HG03139 (cell line): Measurements from ENCODE around the gene CDAN1.
"Not testable (repeated sequence)": the region's sequence is repeated elsewhere in the genome, so short reads cannot be mapped to it uniquely, and the experiment has no call there.

Source experiments
- ATAC-seq: cut with Tn5 transposase; IDR thresholded peaks from one replicate; pipeline ENCODE4 v1.9.1; 2021; ENCODE audit not compliant: unreplicated experiment

CDAN1 gene, protein sequence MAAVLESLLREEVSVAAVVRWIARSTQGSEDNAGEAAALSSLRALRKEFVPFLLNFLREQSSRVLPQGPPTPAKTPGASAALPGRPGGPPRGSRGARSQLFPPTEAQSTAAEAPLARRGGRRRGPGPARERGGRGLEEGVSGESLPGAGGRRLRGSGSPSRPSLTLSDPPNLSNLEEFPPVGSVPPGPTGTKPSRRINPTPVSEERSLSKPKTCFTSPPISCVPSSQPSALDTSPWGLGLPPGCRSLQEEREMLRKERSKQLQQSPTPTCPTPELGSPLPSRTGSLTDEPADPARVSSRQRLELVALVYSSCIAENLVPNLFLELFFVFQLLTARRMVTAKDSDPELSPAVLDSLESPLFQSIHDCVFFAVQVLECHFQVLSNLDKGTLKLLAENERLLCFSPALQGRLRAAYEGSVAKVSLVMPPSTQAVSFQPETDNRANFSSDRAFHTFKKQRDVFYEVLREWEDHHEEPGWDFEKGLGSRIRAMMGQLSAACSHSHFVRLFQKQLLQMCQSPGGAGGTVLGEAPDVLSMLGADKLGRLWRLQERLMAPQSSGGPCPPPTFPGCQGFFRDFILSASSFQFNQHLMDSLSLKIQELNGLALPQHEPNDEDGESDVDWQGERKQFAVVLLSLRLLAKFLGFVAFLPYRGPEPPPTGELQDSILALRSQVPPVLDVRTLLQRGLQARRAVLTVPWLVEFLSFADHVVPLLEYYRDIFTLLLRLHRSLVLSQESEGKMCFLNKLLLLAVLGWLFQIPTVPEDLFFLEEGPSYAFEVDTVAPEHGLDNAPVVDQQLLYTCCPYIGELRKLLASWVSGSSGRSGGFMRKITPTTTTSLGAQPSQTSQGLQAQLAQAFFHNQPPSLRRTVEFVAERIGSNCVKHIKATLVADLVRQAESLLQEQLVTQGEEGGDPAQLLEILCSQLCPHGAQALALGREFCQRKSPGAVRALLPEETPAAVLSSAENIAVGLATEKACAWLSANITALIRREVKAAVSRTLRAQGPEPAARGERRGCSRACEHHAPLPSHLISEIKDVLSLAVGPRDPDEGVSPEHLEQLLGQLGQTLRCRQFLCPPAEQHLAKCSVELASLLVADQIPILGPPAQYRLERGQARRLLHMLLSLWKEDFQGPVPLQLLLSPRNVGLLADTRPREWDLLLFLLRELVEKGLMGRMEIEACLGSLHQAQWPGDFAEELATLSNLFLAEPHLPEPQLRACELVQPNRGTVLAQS

GRCh38 chr15:42736793-42737528 lies at the start of gene CDAN1:
TSS of gene CDAN1 (minus strand) at chr15:42737128. CDS start at chr15:42737102, 26 bp downstream.
- ATAC-seq = peak; percentile 82

- ATAC-seq = no peak
Observed at GRCh38 chr15:42785569-42785968, 48.6 kb upstream of the CDAN1 start.

- ATAC-seq = no peak
Observed at GRCh38 chr15:42784705-42785104, 47.8 kb upstream of the CDAN1 start.

- ATAC-seq = no peak
Observed at GRCh38 chr15:42782716-42783115, 45.8 kb upstream of the CDAN1 start.

DNA sequence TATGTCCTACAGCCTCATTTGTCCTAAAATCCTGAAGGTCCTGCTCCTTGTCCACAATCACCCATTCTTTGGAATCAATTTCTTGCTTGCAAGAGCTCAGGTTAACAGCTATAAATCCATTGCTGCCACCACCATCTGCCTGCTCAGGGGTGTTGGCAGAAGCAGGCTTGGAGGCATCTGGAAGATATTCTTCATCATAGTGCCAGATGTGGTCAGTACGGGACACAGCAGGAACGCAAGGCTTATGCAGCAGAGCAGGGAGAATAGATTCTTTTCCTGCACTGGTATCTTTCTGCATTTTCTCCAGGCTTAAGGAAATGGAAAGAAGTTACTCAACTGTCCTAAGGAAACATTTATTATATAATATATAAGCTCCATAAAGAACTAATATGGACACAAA lies 38.5 kb upstream of the CDAN1 start:
- ATAC-seq = no peak

DNA sequence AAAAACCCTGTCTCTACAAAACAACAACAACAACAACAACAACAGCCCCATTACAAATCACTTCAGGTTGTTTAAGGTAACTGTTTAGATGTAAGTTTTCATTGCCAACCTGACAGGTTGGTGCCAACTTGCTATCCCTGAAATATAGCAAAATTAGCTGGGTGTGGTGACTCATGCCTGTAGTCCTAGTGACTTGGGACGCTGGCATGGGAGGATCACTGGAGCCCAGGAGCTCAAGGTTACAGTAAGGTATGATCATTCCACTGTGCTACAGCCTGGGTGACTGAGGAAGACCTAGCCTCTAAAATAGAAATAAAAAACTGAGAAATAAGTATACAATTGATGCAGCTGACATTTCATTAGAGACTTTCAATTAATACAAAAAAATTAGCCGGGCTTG lies 36.0 kb upstream of the CDAN1 start:
- no peak for ATAC-seq

DNA sequence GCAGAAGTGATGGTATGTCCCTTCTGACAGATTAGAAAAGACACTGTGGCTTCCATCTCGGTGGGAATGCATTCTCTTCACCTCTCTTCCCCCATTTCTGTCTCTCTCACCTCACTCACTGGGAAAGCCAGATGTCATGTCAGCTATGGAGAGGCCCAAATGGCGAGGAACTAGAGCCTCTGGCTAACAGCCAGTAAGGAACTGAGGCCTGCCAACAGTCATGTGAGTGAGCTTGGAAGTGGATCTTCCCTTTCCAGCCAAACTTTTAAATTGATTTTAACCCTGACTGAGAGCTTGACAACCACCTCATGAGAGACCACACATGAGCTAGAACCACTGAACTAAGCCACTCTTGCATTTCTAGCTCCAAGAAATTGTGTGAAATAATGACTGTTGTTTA lies 35.2 kb upstream of the CDAN1 start:
- ATAC-seq = no peak

DNA sequence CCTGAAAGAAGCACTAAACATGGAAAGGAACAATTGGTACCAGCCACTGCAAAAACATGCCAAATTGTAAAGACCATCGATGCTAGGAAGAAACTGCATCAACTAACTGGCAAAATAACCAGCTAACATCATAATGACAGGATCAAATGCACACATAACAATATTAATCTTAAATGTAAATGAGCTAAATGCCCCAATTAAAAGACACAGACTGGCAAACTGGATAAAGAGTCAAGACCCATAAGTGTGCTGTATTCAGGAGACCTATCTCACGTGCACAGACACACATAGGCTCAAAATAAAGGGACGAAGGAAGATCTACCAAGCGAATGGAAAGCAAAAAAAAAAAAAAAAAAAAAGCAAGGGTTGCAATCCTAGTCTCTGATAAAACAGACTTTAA lies 29.2 kb upstream of the CDAN1 start:
- ATAC-seq = not testable (repeated sequence)

- not testable (repeated sequence) for ATAC-seq
Observed at GRCh38 chr15:42764154-42764731, 27.3 kb upstream of the CDAN1 start.

DNA sequence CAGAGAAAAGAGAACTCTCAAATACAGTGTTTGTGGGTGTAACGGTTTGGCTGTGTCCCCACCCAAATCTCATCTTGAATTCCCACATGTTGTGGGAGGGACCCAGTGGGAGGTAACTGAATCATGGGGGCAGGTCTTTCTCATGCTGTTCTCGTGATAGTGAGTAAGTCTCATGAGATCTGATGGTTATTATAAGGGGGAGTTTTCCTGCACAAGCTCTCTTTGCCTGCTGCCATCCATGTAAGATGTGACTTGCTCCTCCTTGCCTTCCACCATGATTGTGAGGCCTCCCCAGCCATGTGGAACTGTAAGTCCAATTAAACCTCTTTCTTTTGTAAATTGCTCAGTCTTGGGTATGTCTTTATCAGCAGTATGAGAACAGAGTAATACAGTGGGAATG lies 24.9 kb upstream of the CDAN1 start:
- not testable (repeated sequence) for ATAC-seq

DNA sequence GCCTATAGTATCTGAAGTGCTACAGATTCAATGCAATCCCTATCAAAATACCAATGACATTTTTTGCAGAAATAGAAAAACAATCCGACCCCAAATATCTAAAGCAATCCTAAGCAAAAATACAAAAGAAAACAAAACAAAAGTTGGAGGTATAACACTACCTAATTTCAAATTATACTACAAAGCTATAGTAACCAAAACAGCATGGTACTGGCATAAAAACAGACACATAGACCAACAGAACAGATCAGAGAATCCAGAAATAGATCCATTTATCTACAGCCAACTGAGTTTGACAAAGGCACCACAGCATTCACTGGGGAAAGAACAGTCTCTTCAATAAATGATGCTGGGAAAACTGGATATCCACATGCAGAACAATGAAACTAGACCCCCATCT lies 23.8 kb upstream of the CDAN1 start:
- no peak for ATAC-seq

DNA sequence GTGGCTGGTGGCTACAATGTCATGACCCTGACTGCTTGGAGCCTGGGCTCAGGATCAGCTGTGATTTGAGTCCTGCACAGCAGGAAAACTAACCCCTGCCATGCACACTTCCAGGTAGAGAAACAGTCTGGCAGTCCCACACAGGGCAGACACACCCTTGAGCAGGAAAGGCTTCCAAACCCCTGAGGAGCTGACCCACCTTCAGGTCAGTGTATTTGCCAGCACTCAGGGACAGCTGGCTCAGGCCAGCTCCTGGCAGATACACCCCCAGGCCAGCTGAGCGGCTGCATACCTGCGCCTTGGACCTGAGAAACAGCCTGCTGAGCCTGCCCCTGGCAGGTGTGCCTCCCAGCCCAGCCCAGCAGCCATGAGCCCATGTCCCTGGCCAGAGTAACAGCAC lies 22.2 kb upstream of the CDAN1 start:
- ATAC-seq = no peak

DNA sequence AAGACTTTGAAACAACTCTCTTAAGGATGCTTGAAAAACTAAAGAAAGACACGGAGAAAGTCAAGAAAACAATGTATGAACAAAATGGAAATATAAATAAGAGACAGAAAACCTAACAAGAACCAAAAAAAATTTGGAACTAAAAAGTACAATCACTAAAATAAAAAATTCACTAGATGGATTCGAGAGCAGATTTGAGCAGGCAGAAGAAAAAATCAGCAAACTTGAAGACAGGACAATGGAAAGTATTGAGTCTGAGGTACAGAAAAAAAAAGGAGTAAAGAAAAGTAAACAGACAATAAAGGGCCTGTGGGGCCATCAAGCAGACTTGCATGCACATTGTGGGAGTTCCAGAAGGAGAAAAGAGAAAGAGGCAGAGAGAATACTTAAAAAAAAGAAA lies 13.4 kb upstream of the CDAN1 start:
- ATAC-seq = no peak

DNA sequence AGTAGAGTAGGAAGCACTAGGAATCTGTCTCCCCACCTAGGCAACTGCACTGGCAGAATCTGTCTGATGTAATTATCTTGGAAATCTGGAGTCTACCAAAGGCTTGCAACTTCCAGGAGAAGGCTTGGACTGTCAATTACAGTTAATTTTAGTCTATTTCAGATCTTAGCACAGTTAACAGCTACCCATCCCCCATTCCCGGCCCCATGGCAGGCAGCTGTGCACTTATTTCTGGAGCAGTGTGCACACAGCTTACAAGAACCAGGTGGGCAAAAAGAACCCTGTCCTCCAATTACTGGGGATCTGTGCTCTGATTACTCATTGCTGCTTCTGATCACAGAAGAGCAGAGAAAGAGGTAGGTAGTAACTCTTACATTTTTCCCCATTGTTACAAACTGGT lies 12.3 kb upstream of the CDAN1 start:
- no peak for ATAC-seq

DNA sequence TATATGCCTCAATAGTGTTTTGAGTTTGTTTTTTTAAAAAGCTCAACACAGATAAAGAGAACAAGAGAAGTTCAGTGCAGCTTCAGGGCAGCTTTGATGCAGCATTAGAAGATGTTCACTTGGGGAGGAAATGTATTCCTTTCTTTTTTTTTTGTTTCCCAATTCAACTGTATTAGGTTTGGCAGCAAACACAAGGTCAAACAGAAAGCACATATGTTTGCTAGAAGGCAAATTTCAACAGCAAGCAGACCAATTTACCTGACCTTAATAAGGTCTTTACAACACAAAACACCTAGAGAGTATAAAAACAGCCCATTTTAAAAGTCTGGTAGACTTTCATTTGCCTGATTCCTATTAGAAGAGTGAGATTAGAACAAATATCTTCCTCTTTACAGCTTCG lies 7.3 kb upstream of the CDAN1 start:
- ATAC-seq = no peak

- ATAC-seq = no peak
Observed at GRCh38 chr15:42742149-42742548, 5.2 kb upstream of the CDAN1 start.

GRCh38 chr15:42741710-42742109 lies 4.8 kb upstream of the CDAN1 start:
- ATAC-seq = no peak

GRCh38 chr15:42737529-42738328 lies 801 bp upstream of the CDAN1 start:
- no peak for ATAC-seq

DNA sequence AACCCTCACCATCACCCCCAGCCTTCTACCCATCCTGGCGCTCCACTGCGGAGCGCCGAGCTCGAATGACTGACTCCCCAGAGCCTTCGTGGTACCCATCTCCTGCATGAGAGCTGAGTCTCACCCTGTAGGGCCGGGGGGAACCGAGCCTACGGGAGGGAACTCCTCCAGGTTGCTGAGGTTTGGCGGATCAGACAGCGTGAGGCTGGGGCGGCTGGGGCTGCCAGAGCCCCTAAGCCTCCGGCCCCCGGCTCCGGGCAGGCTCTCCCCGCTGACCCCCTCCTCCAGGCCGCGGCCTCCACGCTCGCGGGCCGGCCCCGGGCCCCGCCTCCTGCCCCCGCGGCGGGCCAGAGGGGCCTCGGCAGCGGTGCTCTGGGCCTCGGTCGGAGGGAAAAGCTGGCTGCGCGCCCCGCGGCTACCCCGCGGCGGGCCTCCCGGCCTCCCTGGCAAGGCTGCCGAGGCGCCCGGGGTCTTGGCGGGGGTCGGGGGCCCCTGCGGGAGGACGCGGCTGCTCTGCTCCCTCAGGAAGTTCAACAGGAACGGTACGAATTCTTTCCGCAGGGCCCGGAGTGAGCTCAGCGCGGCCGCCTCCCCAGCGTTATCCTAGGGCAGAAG lies 643 bp downstream of the CDAN1 start:
- peak; percentile 26 for ATAC-seq
